ENCODE data around the gene FGF7.

DNA sequence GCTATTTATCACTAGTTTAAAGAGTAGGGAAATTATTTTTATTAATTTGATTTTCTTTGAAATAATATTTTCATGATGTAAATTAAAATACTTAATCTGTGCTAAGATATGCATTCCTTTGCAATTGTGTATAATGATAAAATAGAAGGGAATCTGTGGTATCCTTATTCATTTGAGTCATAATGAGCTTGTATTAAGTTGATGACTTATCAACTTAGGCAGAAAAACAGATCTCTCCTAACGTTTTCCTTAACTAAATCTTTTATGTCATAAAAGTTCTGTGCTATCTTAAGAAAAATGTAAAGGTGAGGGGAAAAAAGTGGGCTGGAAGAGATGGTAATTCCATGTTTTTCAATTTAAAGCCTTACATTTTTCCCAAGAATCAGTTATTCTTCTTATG is 1.9 kb downstream of the FGF7 start:
- TF ChIP-seq, protein P1, sequence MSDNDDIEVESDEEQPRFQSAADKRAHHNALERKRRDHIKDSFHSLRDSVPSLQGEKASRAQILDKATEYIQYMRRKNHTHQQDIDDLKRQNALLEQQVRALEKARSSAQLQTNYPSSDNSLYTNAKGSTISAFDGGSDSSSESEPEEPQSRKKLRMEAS (IDR thresholded peaks at IDR 0.05): no peak
- no peak for TF ChIP-seq CTCF (IDR thresholded peaks at IDR 0.05; ENCODE audit: low read depth, low read length, missing input control)
- no peak for TF ChIP-seq ZBTB33 (IDR thresholded peaks at IDR 0.05)
- no peak for TF ChIP-seq ATF3 (IDR thresholded peaks at IDR 0.05)
- TF ChIP-seq, protein P2, sequence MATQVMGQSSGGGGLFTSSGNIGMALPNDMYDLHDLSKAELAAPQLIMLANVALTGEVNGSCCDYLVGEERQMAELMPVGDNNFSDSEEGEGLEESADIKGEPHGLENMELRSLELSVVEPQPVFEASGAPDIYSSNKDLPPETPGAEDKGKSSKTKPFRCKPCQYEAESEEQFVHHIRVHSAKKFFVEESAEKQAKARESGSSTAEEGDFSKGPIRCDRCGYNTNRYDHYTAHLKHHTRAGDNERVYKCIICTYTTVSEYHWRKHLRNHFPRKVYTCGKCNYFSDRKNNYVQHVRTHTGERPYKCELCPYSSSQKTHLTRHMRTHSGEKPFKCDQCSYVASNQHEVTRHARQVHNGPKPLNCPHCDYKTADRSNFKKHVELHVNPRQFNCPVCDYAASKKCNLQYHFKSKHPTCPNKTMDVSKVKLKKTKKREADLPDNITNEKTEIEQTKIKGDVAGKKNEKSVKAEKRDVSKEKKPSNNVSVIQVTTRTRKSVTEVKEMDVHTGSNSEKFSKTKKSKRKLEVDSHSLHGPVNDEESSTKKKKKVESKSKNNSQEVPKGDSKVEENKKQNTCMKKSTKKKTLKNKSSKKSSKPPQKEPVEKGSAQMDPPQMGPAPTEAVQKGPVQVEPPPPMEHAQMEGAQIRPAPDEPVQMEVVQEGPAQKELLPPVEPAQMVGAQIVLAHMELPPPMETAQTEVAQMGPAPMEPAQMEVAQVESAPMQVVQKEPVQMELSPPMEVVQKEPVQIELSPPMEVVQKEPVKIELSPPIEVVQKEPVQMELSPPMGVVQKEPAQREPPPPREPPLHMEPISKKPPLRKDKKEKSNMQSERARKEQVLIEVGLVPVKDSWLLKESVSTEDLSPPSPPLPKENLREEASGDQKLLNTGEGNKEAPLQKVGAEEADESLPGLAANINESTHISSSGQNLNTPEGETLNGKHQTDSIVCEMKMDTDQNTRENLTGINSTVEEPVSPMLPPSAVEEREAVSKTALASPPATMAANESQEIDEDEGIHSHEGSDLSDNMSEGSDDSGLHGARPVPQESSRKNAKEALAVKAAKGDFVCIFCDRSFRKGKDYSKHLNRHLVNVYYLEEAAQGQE (IDR thresholded peaks at IDR 0.05): no peak
- no peak for TF ChIP-seq GABPA (IDR thresholded peaks at IDR 0.05 in 1 of 2, conservative IDR thresholded peaks at IDR 0.05 in 1 of 2)
- no peak for TF ChIP-seq SP1 (IDR thresholded peaks at IDR 0.05)
- no peak for TF ChIP-seq RAD21 (IDR thresholded peaks at IDR 0.05)
- TF ChIP-seq FOXA1 (IDR thresholded peaks at IDR 0.05): no peak
